HepG2 (cell line): Measurements from ENCODE around the gene CTSD. TPM values are rescaled to one million over a fixed set of nuclear protein-coding genes. Genes with fewer than 3 reads are reported as not detected.

Experiments used
- ATAC-seq: fragments of 200-7000 bp; cut with Tn5 transposase; 3 replicates; pipeline ENCODE4 v1.9.1; 2020; ENCODE audit warnings: mild to moderate bottlenecking, moderate library complexity
- BruUV-seq: library from RNA; stranded (reverse); fragments of 400-500 nt; replicated peaks from 2 replicates; lab custom pipeline; 2021; lab: Mats Ljungman, UMichigan
- CTCF ChIA-PET: fragments of 300-600 bp; formaldehyde crosslinking; extraction: SDS; loops from one replicate; lab custom pipeline; 2021; ENCODE audit warnings: low total read pairs, inconsistent platforms, low intra/inter-chr PET ratio; lab: Yijun Ruan, JAX
- POLR2A ChIA-PET: fragments of 350-600 bp; sonication (Branson Sonifier 250); formaldehyde crosslinking; loops from one replicate; lab custom pipeline; 2020; ENCODE audit warnings: antibody characterized with exemption, inconsistent platforms; lab: Yijun Ruan, JAX
- DNase-seq: peaks from one replicate; pipeline ENCODE4 v3.0.0-alpha.2; 2015; ENCODE audit warnings: low spot score
- FAIRE-seq: peaks from 3 replicates; lab custom pipeline; 2011; peaks lifted over from hg19 to GRCh38; lab: Jason Lieb, UNC
- H2AFZ ChIP-seq: one replicate; pipeline ENCODE4 v1.6.1; 2011; ENCODE audit warnings: low read length, inconsistent platforms
- H3K27ac ChIP-seq: fragments of 300-600 bp; 3 replicates; pipeline ENCODE4 v1.8.0; 2011; ENCODE audit warnings: mixed run types, mild to moderate bottlenecking, mixed read lengths, low read length, inconsistent platforms; ENCODE audit not compliant: insufficient read depth; ENCODE audit errors: extremely low read length
- H3K27me3 ChIP-seq, 2 experiments: fragments of 200-600 bp in 1 of 2; 2 replicates in 1 of 2; 3 replicates in 1 of 2; pipeline versions ENCODE4 v1.6.0 to v1.8.0; 2011; ENCODE audit warnings: low read length in 2 of 2, mild to moderate bottlenecking in 2 of 2, moderate library complexity in 2 of 2, inconsistent platforms in 1 of 2; ENCODE audit not compliant: insufficient read depth in 2 of 2, control insufficient read depth in 1 of 2
- H3K36me3 ChIP-seq, 2 experiments: fragments of 200-600 bp in 1 of 2; replicated peaks in 1 of 2; 2 replicates in 1 of 2; 3 replicates in 1 of 2; pipeline versions ENCODE4 v1.5.1 to v1.8.0; 2011; ENCODE audit warnings: low read length in 2 of 2, inconsistent platforms in 1 of 2; ENCODE audit not compliant: insufficient read depth in 2 of 2, control insufficient read depth in 1 of 2
- H3K4me1 ChIP-seq: 2 replicates; pipeline ENCODE4 v1.5.1; 2012; ENCODE audit warnings: low read length, inconsistent platforms; ENCODE audit not compliant: insufficient read depth
- H3K4me2 ChIP-seq: 2 replicates; pipeline ENCODE4 v1.6.0; 2011; ENCODE audit warnings: low read depth, low read length, inconsistent platforms
- H3K4me3 ChIP-seq, 3 experiments: fragments of 200-600 bp in 1 of 3; sonication (generic), shearing (Covaris generic) in 1 of 3; replicated peaks in 1 of 3; 2 replicates each; pipeline ENCODE4 v1.5.1; 2011 to 2016; ENCODE audit warnings: low read length in 3 of 3, inconsistent platforms in 2 of 3, low read depth in 2 of 3, mild to moderate bottlenecking in 2 of 3, control low read depth in 1 of 3, mixed read lengths in 1 of 3; ENCODE audit not compliant: insufficient read depth in 1 of 3
- H3K79me2 ChIP-seq: one replicate; pipeline ENCODE4 v1.6.1; 2011; ENCODE audit warnings: low read length, inconsistent platforms; ENCODE audit not compliant: insufficient read depth
- H3K9ac ChIP-seq: 2 replicates; pipeline ENCODE4 v1.6.0; 2011; ENCODE audit warnings: mild to moderate bottlenecking, low read depth, low read length, inconsistent platforms; ENCODE audit not compliant: insufficient read depth
- H3K9me3 ChIP-seq: 2 replicates; pipeline ENCODE4 v1.5.1; 2012; ENCODE audit warnings: mild to moderate bottlenecking, low read length
- H4K20me1 ChIP-seq: 2 replicates; pipeline ENCODE4 v1.6.0; 2011; ENCODE audit warnings: inconsistent platforms, mild to moderate bottlenecking, low read length, moderate library complexity; ENCODE audit not compliant: insufficient read depth
- GABPA ChIP-seq, 2 experiments: IDR thresholded peaks; 2 replicates each; pipeline ENCODE4 v1.6.1; 2011 to 2016; ENCODE audit warnings: low read depth in 2 of 2, low read length in 1 of 2, missing biosample characterization in 1 of 2, missing genetic modification characterization in 1 of 2
- PAF1 ChIP-seq: IDR thresholded peaks from 2 replicates; pipeline ENCODE4 v1.6.1; 2016; ENCODE audit warnings: missing genetic modification reagents, missing compliant biosample characterization
- RBAK ChIP-seq: sonication (generic); formaldehyde crosslinking; IDR thresholded peaks from 2 replicates; pipeline ENCODE4 v1.5.1; 2020; ENCODE audit warnings: mild to moderate bottlenecking, missing genetic modification reagents
- RFX3 ChIP-seq: IDR thresholded peaks from 2 replicates; pipeline ENCODE4 v1.6.1; 2016; ENCODE audit warnings: missing biosample characterization, missing genetic modification reagents
- SRSF4 ChIP-seq: fragments of 200-400 bp; formaldehyde crosslinking; IDR thresholded peaks from one replicate; pipeline ENCODE4 v1.6.1; 2018; ENCODE audit warnings: mild to moderate bottlenecking, low read depth, low read length, moderate library complexity; ENCODE audit not compliant: poor library complexity, severe bottlenecking
- TP53 ChIP-seq: sonication (generic); formaldehyde crosslinking; conservative IDR thresholded peaks from 2 replicates; pipeline ENCODE4 v1.4.0; 2020; ENCODE audit warnings: missing genetic modification reagents
- ZBTB7B ChIP-seq: sonication (generic); formaldehyde crosslinking; IDR thresholded peaks from 2 replicates; pipeline ENCODE4 v1.4.0; 2020; ENCODE audit warnings: missing genetic modification reagents
- ZNF605 ChIP-seq: sonication (generic); formaldehyde crosslinking; IDR thresholded peaks from 2 replicates; pipeline ENCODE4 v1.8.0; 2022; ENCODE audit warnings: mild to moderate bottlenecking, missing genetic modification reagents
- ZNF766 ChIP-seq: sonication (generic); formaldehyde crosslinking; IDR thresholded peaks from 2 replicates; pipeline ENCODE4 v1.5.0; 2020; ENCODE audit warnings: missing genetic modification reagents, borderline replicate concordance
- ZSCAN29 ChIP-seq: sonication (generic); formaldehyde crosslinking; conservative IDR thresholded peaks from 2 replicates; pipeline ENCODE4 v1.4.0; 2020; ENCODE audit warnings: mild to moderate bottlenecking, missing genetic modification reagents
- WGBS: methylation state at CpG from one replicate; pipeline ENCODE4 v1.1.6; 2017; ENCODE audit warnings: low lambda C conversion rate; 5-methylcytosine and 5-hydroxymethylcytosine counted together
- in situ Hi-C: cut with HindIII; loops from 2 replicates; pipeline ENCODE4 v1.10.0; 2017; ENCODE audit warnings: low pct_unique_long_range_greater_than_20kb; ENCODE audit not compliant: extremely low pct_ligation_motif_present
- intact Hi-C: fragments of 100-400 bp; cut with micrococcal nuclease; formaldehyde crosslinking; loops from one replicate; pipeline ENCODE4 v1.10.0; 2022; ENCODE audit not compliant: unreplicated experiment
- polyA plus RNA-seq, 8 experiments: library from polyadenylated mRNA; depleted of rRNA in 3 of 8; stranded (reverse) in 7 of 8; unstranded in 1 of 8; fragments of >200 nt; fragmentation: Illumina TruSeq in 4 of 8; extraction: Trizol in 4 of 8; gene quantifications; 2 replicates each; pipeline versions ENCODE4 v1.2.1 to v1.2.3, GENCODE V29; 2011 to 2016; ENCODE audit warnings: low read depth in 4 of 8, missing spikeins in 1 of 8, mixed read lengths in 1 of 8; ENCODE audit not compliant: insufficient read depth in 1 of 8
- total RNA-seq, 5 experiments: library from RNA; depleted of rRNA; stranded (reverse); fragments of >200 nt; fragmentation: Illumina TruSeq; extraction: Trizol; gene quantifications; 2 replicates each; pipeline ENCODE4 v1.2.3, GENCODE V29; 2016; ENCODE audit warnings: low read depth in 1 of 5
- TF ChIP-seq, protein P1 (sequence below): sonication (generic); formaldehyde crosslinking; IDR thresholded peaks from 2 replicates; pipeline ENCODE4 v1.4.0; 2020; ENCODE audit warnings: missing genetic modification reagents, borderline replicate concordance
- TF ChIP-seq, protein P2 (sequence below): fragments of 450-650 bp; IDR thresholded peaks from 2 replicates; pipeline ENCODE4 v1.6.1; 2016
- TF ChIP-seq, protein P3 (sequence below): sonication (generic); formaldehyde crosslinking; conservative IDR thresholded peaks from 2 replicates; pipeline ENCODE4 v1.4.0; 2020; ENCODE audit warnings: missing genetic modification reagents

Gene CTSD
- total and polyA plus RNA-seq, 2 of the 13 experiments (the other 11 are each of a cell fraction or from before 2014, with no cell fraction given), result 143 to 230 TPM

DNA sequence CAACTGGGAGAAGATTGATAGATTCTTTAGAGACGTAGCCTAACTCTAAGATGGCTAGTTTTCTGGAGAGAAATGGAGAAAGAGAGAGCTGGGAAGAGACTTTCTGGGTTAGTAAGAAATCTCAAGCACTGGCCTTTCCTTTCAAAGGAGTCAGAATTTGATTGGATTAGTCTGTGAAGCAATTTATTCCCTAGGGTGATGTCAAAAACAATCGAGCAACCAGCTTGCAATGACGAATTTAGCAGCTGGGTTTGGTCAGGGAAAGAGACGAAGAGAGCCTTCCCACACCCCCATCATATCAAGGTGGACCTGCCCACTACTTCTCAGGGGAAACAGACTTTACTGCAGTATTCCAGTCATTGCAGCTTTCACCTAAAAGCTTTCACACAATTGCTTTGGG, 56.0 kb downstream of the CTSD start:
- BruUV-seq, result no TSS peak
- in situ Hi-C loops, result no loop called here
- FAIRE-seq, result no peak

DNA sequence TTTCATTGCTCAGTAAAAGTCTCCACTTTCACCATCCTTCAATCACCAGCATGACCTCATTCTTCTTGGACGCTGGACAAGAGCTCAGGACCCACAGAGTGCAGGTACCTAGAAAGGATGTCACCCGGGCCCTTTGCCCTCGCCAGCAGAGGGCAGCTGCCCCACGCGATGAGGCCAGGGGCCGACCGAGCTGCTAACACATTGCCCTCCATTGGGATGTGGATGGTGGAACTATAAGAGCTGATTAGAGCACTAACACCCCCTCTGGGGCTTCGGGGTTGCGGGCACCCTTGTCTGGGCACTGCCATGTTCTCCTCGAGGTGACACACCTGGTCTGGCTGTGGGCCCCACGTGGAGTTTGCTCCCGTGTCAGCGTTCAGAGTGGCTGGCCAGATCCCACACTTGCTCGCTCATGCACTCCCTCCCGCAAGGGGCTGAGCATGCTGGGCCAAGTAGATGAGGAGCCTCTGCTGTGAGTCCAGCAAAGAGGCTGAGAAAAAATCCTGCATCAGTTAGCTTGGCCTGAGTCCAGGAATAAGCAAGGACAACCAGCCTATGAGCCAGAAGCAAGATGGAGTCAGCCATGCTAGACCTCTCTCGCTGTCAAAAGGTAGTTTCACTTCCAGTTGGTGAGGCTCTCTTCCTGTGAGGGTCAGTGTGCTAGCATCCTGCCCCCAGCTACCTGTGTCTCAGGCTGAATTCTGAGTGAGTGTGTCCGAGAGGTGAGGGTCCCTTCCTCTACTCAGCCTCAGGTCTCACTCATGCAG, 56.9 kb downstream of the CTSD start:
- Histone ChIP-seq H4K20me1 (no peaks in the 10 kb centered on the region), H3K27me3 (peaks cover 5 to 24% of the 10 kb centered on the region in 2 experiments; a peak in 4 of 5 replicates), H3K4me3 (no peak overlapping the region), H2AFZ (no peak overlapping the region), H3K4me1 (no peaks in the 10 kb centered on the region), H3K4me2 (no peak overlapping the region), H3K9ac (no peak overlapping the region), H3K9me3 (no peaks in the 10 kb centered on the region), H3K36me3 (no peaks in the 10 kb centered on the region), H3K79me2 (no peaks in the 10 kb centered on the region), H3K27ac (no peak overlapping the region)
- ChIA-PET POLR2A (interaction anchor here (1.6 kb wide), 1 partner anchor 13 kb away, joined by 4 read pairs; no protein-coding TSS in a partner anchor), CTCF (interaction anchor here (1.2 to 1.8 kb wide), 2 partner anchors 118 to 445 kb away, joined by 4 read pairs; no protein-coding TSS in a partner anchor)
- ATAC-seq, result peak; percentile 65
- DNase-seq, result no peak
- BruUV-seq, result no TSS peak
- WGBS, result 37% methylated on average over 15 of the region's 17 CpGs
- FAIRE-seq, result no peak
- intact Hi-C loops, result loop anchor here (5.0 kb wide), 1 partner anchor 125 kb away; the partner anchor contains the start of gene SYT8
- in situ Hi-C loops, result no loop called here
- no peak for TF ChIP-seq PAF1
- no peak for TF ChIP-seq ZBTB7B (CRISPR knock-in tag)
- no peak for TF ChIP-seq TP53 (CRISPR knock-in tag)
- TF ChIP-seq, protein P1, sequence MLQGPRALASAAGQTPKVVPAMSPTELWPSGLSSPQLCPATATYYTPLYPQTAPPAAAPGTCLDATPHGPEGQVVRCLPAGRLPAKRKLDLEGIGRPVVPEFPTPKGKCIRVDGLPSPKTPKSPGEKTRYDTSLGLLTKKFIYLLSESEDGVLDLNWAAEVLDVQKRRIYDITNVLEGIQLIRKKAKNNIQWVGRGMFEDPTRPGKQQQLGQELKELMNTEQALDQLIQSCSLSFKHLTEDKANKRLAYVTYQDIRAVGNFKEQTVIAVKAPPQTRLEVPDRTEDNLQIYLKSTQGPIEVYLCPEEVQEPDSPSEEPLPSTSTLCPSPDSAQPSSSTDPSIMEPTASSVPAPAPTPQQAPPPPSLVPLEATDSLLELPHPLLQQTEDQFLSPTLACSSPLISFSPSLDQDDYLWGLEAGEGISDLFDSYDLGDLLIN (CRISPR knock-in tag), result no peak
- TF ChIP-seq ZNF605, result no peak
- TF ChIP-seq RFX3 (CRISPR knock-in tag), result no peak
- TF ChIP-seq, protein P2, sequence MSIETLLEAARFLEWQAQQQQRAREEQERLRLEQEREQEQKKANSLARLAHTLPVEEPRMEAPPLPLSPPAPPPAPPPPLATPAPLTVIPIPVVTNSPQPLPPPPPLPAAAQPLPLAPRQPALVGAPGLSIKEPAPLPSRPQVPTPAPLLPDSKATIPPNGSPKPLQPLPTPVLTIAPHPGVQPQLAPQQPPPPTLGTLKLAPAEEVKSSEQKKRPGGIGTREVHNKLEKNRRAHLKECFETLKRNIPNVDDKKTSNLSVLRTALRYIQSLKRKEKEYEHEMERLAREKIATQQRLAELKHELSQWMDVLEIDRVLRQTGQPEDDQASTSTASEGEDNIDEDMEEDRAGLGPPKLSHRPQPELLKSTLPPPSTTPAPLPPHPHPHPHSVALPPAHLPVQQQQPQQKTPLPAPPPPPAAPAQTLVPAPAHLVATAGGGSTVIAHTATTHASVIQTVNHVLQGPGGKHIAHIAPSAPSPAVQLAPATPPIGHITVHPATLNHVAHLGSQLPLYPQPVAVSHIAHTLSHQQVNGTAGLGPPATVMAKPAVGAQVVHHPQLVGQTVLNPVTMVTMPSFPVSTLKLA, result peak; percentile 17; the same call in 1 of the 2 replicates
- no peak for TF ChIP-seq SRSF4
- TF ChIP-seq ZNF766 (CRISPR knock-in tag), result no peak

More for the DNA sequence above, 56.0 kb downstream of the CTSD start:
- TF ChIP-seq GABPA (IDR thresholded peaks at IDR 0.05; ENCODE audit: low read depth, low read length), result no peak
- no peak for TF ChIP-seq GABPA (CRISPR knock-in tag; IDR thresholded peaks at IDR 0.05; ENCODE audit: low read depth)
- TF ChIP-seq, protein P3, sequence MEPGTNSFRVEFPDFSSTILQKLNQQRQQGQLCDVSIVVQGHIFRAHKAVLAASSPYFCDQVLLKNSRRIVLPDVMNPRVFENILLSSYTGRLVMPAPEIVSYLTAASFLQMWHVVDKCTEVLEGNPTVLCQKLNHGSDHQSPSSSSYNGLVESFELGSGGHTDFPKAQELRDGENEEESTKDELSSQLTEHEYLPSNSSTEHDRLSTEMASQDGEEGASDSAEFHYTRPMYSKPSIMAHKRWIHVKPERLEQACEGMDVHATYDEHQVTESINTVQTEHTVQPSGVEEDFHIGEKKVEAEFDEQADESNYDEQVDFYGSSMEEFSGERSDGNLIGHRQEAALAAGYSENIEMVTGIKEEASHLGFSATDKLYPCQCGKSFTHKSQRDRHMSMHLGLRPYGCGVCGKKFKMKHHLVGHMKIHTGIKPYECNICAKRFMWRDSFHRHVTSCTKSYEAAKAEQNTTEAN (CRISPR knock-in tag), result no peak
- no peak for TF ChIP-seq RBAK
- no peak for TF ChIP-seq ZSCAN29 (CRISPR knock-in tag)
- ATAC-seq (no peak), DNase-seq (no peak)
- H4K20me1 ChIP-seq, result no peaks in the 10 kb centered on the region
- H3K9ac ChIP-seq, result no peak overlapping the region
- peaks cover 5 to 24% of the 10 kb centered on the region in 2 experiments; a peak in 3 of 5 replicates for H3K27me3 ChIP-seq
- CTCF ChIA-PET, result no interaction called here
- H2AFZ ChIP-seq, result no peak overlapping the region
- no peaks in the 10 kb centered on the region for H3K36me3 ChIP-seq
- no peak overlapping the region for H3K4me3 ChIP-seq
- no peaks in the 10 kb centered on the region for H3K9me3 ChIP-seq
- no peak overlapping the region for H3K4me2 ChIP-seq
- no peaks in the 10 kb centered on the region for H3K4me1 ChIP-seq
- intact Hi-C loops, result loop anchor here (5.0 kb wide), 1 partner anchor 125 kb away; the partner anchor contains the start of gene SYT8
- WGBS, result 20% methylated on average over 4 of the region's 4 CpGs
- no peaks in the 10 kb centered on the region for H3K79me2 ChIP-seq
- H3K27ac ChIP-seq, result no peak overlapping the region
- POLR2A ChIA-PET, result interaction anchor here (1.6 kb wide), 1 partner anchor 14 kb away, joined by 4 read pairs; no protein-coding TSS in a partner anchor
